Right lobe of liver (tissue), 6 donors: ENCODE measurements around the gene WBP2NL. TPM values are rescaled to one million over a fixed set of nuclear protein-coding genes. Genes with fewer than 3 reads are reported as not detected.

ENCODE experiments used
- ATAC-seq, 4 donors: fragments of 200-7000 bp; cut with Tn5 transposase; one replicate each; pipeline ENCODE4 v1.9.1; 2020; ENCODE audit warnings: mild to moderate bottlenecking in 4 of 4, moderate library complexity in 4 of 4
- DNase-seq, 3 donors: peaks; one replicate each; pipeline ENCODE4 v3.0.0-alpha.2; 2020
- H3K27ac ChIP-seq, 3 donors: fragments of 200-600 bp; one replicate each; pipeline ENCODE4 v1.8.0; 2022
- H3K27me3 ChIP-seq, 2 donors: fragments of 200-600 bp; one replicate each; pipeline ENCODE4 v1.8.0; 2022
- H3K36me3 ChIP-seq, 4 donors: fragments of 200-600 bp; sonication (generic) in 1 of 4; one replicate each; pipeline versions ENCODE4 v1.5.1 to v1.8.0; 2017 to 2022; ENCODE audit warnings: control low read depth in 1 of 4
- H3K4me1 ChIP-seq, 4 donors: fragments of 200-600 bp; sonication (generic) in 1 of 4; one replicate each; pipeline versions ENCODE4 v1.5.1 to v1.8.0; 2017 to 2022; ENCODE audit warnings: control low read depth in 1 of 4
- H3K4me3 ChIP-seq, 3 donors: fragments of 200-600 bp; one replicate each; pipeline ENCODE4 v1.8.0; 2022
- H3K9me3 ChIP-seq, 4 donors: fragments of 200-600 bp; sonication (generic) in 1 of 4; one replicate each; pipeline versions ENCODE4 v1.5.1 to v1.8.0; 2017 to 2022; ENCODE audit warnings: control low read depth in 1 of 4
- POLR2A ChIP-seq: fragments of 450-650 bp; IDR thresholded peaks from one replicate; pipeline ENCODE4 v1.6.1; 2017; ENCODE audit warnings: antibody characterized with exemption, mild to moderate bottlenecking
- WGBS: methylation state at CpG from one replicate; pipeline ENCODE4 v1.1.6; 2018; ENCODE audit warnings: low coverage, low lambda C conversion rate; ENCODE audit not compliant: insufficient coverage; ENCODE audit errors: missing lambda C conversion rate; 5-methylcytosine and 5-hydroxymethylcytosine counted together
- intact Hi-C, 2 donors: fragments of 100-400 bp; cut with DNase I; formaldehyde crosslinking; loops; one replicate each; pipeline versions ENCODE4 v1.11.2 to v1.14.1; 2022
- total RNA-seq, 6 experiments: library from RNA; depleted of rRNA in 2 of 6; stranded (reverse); fragments of >200 nt in 2 of 6; fragmentation: NEBNext Ultra II Directional in 3 of 6; extraction: Animal tissue kit (Norgen Biotek cat#: 25700) in 3 of 6; gene quantifications; one replicate each; pipeline versions ENCODE4 v1.1.0 to v1.2.4, GENCODE V29; 2016 to 2023
- TF ChIP-seq, protein P1 (sequence below), 4 donors: fragments of 200-600 bp in 3 of 4; fragments of 450-650 bp in 1 of 4; IDR thresholded peaks; one replicate each; pipeline versions ENCODE4 v1.5.1 to v1.8.0; 2016 to 2022; ENCODE audit warnings: antibody characterized with exemption in 4 of 4, mild to moderate bottlenecking in 2 of 4
- donor health status: DM: no; HTN: yes; CAD: no.
- donor health status: DM: no; HTN: no; CAD: no.
- donor health status: DM: no; HTN: no; CAD: no.
- donor health status: DM: no; HTN: yes; CAD: no.
- donor health status: DM: no; HTN: yes; CAD: no.

The WBP2NL gene
- total RNA-seq, 6 experiments from 2014 or later, result 0.12 to 0.72 (median 0.63) TPM

DNA sequence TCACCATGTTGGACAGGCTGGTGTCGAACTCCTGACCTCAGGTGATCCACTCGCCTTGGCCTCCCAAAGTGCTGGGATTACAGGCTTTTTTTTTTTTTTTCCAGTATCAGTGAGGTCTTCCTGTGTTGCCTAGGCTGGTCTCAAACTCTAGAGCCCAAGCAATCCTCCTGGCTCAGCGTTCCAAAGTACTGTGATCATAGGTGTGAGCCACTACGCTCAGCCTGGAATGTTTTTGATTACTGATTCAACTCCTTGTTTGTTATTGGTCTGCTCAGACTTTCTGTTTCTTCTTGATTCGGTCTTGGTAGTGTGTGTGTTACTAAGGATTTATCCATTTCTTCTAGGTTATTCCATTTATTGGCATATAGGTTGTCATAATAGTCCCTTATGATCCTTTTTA, 40.7 kb downstream of the WBP2NL start:
- ATAC-seq, result no peak

DNA sequence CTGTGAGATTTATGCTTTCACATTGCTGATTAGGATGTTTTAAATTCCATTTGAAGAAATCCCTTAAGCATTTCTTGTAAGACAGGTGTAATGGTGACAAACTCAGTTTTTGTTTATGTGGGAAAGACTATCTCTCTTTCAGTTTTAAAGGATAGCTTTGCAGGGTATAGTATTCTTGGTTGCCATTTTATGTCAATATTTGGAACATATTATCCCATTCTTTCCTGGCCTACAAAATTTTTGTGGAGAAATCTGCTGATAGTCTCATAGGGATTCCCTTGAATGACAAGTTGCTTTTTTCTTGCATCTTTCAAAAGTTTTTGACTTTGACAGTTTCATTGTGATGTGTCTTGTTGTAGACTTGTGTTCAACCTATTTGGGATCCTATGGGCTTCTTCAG, 43.2 kb downstream of the WBP2NL start:
- Histone ChIP-seq H3K4me1 (no peaks in the 10 kb centered on the region), H3K9me3 (peaks cover 0 to 8% (median 0%) of the 10 kb centered on the region in 4 donors), H3K27ac (no peak overlapping the region), H3K27me3 (no peaks in the 10 kb centered on the region), H3K4me3 (no peak overlapping the region), H3K36me3 (no peaks in the 10 kb centered on the region)
- DNase-seq, result no peak
- intact Hi-C loops, result no loop called here
- ATAC-seq, result no peak
- TF ChIP-seq POLR2A, result no peak
- TF ChIP-seq, protein P1, sequence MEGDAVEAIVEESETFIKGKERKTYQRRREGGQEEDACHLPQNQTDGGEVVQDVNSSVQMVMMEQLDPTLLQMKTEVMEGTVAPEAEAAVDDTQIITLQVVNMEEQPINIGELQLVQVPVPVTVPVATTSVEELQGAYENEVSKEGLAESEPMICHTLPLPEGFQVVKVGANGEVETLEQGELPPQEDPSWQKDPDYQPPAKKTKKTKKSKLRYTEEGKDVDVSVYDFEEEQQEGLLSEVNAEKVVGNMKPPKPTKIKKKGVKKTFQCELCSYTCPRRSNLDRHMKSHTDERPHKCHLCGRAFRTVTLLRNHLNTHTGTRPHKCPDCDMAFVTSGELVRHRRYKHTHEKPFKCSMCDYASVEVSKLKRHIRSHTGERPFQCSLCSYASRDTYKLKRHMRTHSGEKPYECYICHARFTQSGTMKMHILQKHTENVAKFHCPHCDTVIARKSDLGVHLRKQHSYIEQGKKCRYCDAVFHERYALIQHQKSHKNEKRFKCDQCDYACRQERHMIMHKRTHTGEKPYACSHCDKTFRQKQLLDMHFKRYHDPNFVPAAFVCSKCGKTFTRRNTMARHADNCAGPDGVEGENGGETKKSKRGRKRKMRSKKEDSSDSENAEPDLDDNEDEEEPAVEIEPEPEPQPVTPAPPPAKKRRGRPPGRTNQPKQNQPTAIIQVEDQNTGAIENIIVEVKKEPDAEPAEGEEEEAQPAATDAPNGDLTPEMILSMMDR (IDR thresholded peaks at IDR 0.05), result no peak

More for the DNA sequence above, 40.7 kb downstream of the WBP2NL start:
- H3K9me3 ChIP-seq, result peaks cover 0 to 8% (median 0%) of the 10 kb centered on the region in 4 donors
- WGBS, result 91% methylated on average over 4 of the region's 5 CpGs
- H3K36me3 ChIP-seq, result no peaks in the 10 kb centered on the region
- H3K27ac ChIP-seq, result no peak overlapping the region
- H3K4me1 ChIP-seq, result no peaks in the 10 kb centered on the region
- intact Hi-C loops, result no loop called here
- H3K4me3 ChIP-seq, result no peak overlapping the region
- H3K27me3 ChIP-seq, result no peaks in the 10 kb centered on the region
- TF ChIP-seq, protein P1 (IDR thresholded peaks at IDR 0.05), result no peak
- TF ChIP-seq POLR2A, result no peak
- no peak for DNase-seq

DNA sequence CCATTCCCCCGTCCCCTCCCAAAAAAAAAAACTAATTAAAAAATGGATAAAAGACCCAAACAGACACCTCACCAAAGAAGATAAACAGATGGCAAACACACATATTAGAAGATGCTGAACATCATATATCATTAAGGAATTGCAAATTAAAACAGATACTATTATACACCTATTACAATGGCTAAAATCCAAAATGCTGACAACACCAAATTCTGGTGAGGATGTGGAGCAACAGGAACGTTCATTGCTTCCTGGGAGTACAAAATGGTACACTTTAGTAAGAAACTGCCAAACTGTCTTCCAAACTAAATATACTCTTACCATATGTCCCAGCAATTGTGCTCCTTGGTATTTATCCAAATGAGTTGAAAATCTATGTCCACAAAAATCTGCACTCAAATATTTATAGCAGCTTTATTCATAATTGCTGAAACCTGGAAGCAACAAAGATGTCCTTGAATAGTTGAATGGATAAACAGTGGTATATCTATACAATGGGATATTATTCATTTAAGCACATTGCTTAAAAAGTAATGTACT, 52.1 kb downstream of the WBP2NL start:
- intact Hi-C loops, result no loop called here
- H3K27ac ChIP-seq, result no peak overlapping the region
- no peak for TF ChIP-seq POLR2A
- TF ChIP-seq, protein P1 (IDR thresholded peaks at IDR 0.05), result no peak
- DNase-seq (no peak), ATAC-seq (no peak)
- no peaks in the 10 kb centered on the region for H3K4me1 ChIP-seq
- 8% methylated on average over 1 of the region's 2 CpGs for WGBS
- no peak overlapping the region for H3K4me3 ChIP-seq
- no peaks in the 10 kb centered on the region for H3K27me3 ChIP-seq
- H3K36me3 ChIP-seq, result no peaks in the 10 kb centered on the region
- H3K9me3 ChIP-seq, result no peaks in the 10 kb centered on the region

DNA sequence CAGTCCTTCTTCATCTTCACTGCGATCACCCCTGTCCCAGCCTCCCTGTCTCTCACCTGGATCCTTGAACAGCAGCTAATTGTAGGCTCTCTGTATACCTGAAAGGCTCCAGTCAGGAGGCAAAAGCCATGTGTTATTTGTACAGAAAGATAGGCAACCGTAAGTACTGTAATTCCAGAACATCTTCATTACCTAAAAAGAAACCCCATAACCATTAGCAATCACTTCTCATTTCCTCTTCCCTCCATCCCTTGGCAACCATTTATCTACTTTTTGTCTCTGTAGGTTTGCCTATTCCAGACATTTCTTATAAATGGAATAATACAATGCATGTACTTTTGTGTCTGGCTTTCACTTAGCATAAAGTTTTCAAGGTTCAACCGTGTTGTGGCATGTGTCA, 54.2 kb downstream of the WBP2NL start:
- intact Hi-C loops, result no loop called here
- ATAC-seq (no peak), DNase-seq (no peak)
- TF ChIP-seq, protein P1 (IDR thresholded peaks at IDR 0.05), result no peak
- TF ChIP-seq POLR2A, result no peak
- Histone ChIP-seq H3K4me1 (no peaks in the 10 kb centered on the region), H3K9me3 (peaks cover 0 to 9% (median 3%) of the 10 kb centered on the region in 4 donors), H3K36me3 (no peaks in the 10 kb centered on the region), H3K4me3 (no peak overlapping the region), H3K27me3 (no peaks in the 10 kb centered on the region), H3K27ac (no peak overlapping the region)
- WGBS, result 63% methylated on average over 3 of the region's 3 CpGs
